Measurements from ENCODE around the gene PPP1R10.

The PPP1R10 gene

DNA sequence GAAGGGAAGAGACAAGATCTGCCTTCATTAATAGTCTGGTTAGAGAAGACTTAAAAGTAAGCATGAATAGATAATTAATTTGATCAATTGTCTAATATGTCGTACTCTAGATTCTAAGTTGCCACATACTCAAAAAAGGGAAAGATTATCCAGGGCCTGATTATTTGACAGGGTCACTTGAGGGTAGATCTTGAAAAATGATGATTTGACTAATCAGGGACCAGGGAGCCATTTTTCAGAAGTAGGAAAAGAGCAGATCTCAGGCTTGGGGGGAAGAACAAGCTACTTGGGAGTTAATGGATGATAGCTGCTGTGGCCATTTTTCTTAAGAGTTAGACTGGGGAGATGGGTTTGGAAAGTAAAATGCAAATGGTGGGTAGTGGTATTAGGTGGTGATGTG is 24.8 kb downstream of the PPP1R10 start:
- H3K27me3 ChIP-seq (ENCODE audit: insufficient read depth, insufficient read length): no peaks in the 10 kb centered on the region
- H3K9me3 ChIP-seq (ENCODE audit: insufficient read depth, low read length): no peaks in the 10 kb centered on the region
- H3K36me3 ChIP-seq (ENCODE audit: insufficient read depth, insufficient read length, low read length): peaks cover 65% of the 10 kb centered on the region
- H3K4me3 ChIP-seq (ENCODE audit: insufficient read length, low read depth): no peak overlapping the region
- no peak for DNase-seq (ENCODE audit: low read depth, low spot score)
- H3K4me1 ChIP-seq (ENCODE audit: insufficient read depth, insufficient read length): no peaks in the 10 kb centered on the region
- TF ChIP-seq ZNF274 (IDR thresholded peaks at IDR 0.05; ENCODE audit: low read depth, low read length): no peak
- TF ChIP-seq SUZ12 (IDR thresholded peaks at IDR 0.05; ENCODE audit: extremely low read depth, insufficient read depth, insufficient read length): no peak
- TF ChIP-seq YY1 (IDR thresholded peaks at IDR 0.05; ENCODE audit: insufficient read depth, insufficient read length): no peak
- H3K9ac ChIP-seq (ENCODE audit: insufficient read length, low read depth): no peak overlapping the region

DNA sequence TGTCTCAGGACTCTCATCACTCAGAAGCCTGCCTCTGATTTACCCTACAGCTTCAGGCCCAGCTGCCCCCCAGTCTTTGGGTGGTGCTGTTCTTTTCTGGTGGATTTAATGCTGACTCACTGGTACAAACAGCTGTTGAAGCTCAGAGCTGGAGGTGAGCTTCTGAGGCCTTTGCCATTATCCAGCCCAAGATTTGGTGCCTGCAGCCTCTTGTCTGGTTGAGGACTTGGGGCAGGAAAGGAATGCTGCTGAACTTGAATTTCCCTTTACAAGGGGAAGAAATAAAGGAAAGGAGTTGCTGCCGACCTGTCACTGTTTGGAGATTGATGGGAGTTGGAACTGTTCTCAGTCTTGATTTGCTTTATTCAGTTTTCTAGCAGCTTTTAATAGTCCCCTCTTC is 26.0 kb downstream of the PPP1R10 start:
- H3K4me1 ChIP-seq (ENCODE audit: insufficient read depth, insufficient read length): no peaks in the 10 kb centered on the region
- H3K9me3 ChIP-seq (ENCODE audit: insufficient read depth, low read length): no peaks in the 10 kb centered on the region
- peaks cover 76% of the 10 kb centered on the region for H3K36me3 ChIP-seq (ENCODE audit: insufficient read depth, insufficient read length, low read length)
- H3K9ac ChIP-seq (ENCODE audit: insufficient read length, low read depth): no peak overlapping the region
- TF ChIP-seq ZNF274 (IDR thresholded peaks at IDR 0.05; ENCODE audit: low read depth, low read length): no peak
- TF ChIP-seq SUZ12 (IDR thresholded peaks at IDR 0.05; ENCODE audit: extremely low read depth, insufficient read depth, insufficient read length): no peak
- TF ChIP-seq YY1 (IDR thresholded peaks at IDR 0.05; ENCODE audit: insufficient read depth, insufficient read length): no peak
- DNase-seq (ENCODE audit: low read depth, low spot score): no peak
- no peaks in the 10 kb centered on the region for H3K27me3 ChIP-seq (ENCODE audit: insufficient read depth, insufficient read length)
- H3K4me3 ChIP-seq (ENCODE audit: insufficient read length, low read depth): no peak overlapping the region

DNA sequence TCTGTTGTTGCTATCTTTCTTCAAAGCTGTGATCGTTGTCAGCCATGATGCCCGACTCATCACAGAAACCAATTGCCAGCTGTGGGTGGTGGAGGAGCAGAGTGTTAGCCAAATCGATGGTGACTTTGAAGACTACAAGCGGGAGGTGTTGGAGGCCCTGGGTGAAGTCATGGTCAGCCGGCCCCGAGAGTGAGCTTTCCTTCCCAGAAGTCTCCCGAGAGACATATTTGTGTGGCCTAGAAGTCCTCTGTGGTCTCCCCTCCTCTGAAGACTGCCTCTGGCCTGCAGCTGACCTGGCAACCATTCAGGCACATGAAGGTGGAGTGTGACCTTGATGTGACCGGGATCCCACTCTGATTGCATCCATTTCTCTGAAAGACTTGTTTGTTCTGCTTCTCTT is 26.5 kb downstream of the PPP1R10 start:
- TF ChIP-seq YY1 (IDR thresholded peaks at IDR 0.05; ENCODE audit: insufficient read depth, insufficient read length): no peak
- TF ChIP-seq SUZ12 (IDR thresholded peaks at IDR 0.05; ENCODE audit: extremely low read depth, insufficient read depth, insufficient read length): no peak
- no peaks in the 10 kb centered on the region for H3K4me1 ChIP-seq (ENCODE audit: insufficient read depth, insufficient read length)
- no peak for DNase-seq (ENCODE audit: low read depth, low spot score)
- H3K4me3 ChIP-seq (ENCODE audit: insufficient read length, low read depth): no peak overlapping the region
- H3K9me3 ChIP-seq (ENCODE audit: insufficient read depth, low read length): no peaks in the 10 kb centered on the region
- H3K27me3 ChIP-seq (ENCODE audit: insufficient read depth, insufficient read length): no peaks in the 10 kb centered on the region
- no peak overlapping the region for H3K9ac ChIP-seq (ENCODE audit: insufficient read length, low read depth)
- H3K36me3 ChIP-seq (ENCODE audit: insufficient read depth, insufficient read length, low read length): peaks cover 79% of the 10 kb centered on the region

DNA sequence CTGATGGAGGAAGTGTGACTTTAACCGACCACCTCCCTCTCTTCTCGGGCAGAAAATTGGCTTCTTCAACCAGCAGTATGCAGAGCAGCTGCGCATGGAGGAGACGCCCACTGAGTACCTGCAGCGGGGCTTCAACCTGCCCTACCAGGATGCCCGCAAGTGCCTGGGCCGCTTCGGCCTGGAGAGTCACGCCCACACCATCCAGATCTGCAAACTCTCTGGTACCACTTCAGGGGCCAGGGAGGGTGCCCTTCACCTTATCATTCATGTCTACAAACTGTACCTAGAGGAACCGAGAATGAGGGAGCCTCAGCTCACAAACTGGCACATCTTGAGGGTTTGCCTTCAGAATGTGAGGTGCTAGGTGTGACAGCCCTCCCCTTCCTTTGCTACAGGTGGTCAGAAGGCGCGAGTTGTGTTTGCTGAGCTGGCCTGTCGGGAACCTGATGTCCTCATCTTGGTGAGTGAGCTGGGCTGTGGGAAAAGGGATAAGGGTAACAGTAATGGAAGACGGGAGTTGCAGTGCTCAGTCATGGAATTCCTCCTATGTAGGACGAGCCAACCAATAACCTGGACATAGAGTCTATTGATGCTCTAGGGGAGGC is 27.2 kb downstream of the PPP1R10 start:
- Histone ChIP-seq H3K27me3 (ENCODE audit: insufficient read depth, insufficient read length) (no peaks in the 10 kb centered on the region), H3K9me3 (ENCODE audit: insufficient read depth, low read length) (no peaks in the 10 kb centered on the region), H3K4me1 (ENCODE audit: insufficient read depth, insufficient read length) (no peaks in the 10 kb centered on the region), H3K9ac (ENCODE audit: insufficient read length, low read depth) (no peak overlapping the region), H3K4me3 (ENCODE audit: insufficient read length, low read depth) (no peak overlapping the region), H3K36me3 (ENCODE audit: insufficient read depth, insufficient read length, low read length) (peaks cover 80% of the 10 kb centered on the region)
- TF ChIP-seq ZNF274 (IDR thresholded peaks at IDR 0.05; ENCODE audit: low read depth, low read length) (no peak), YY1 (IDR thresholded peaks at IDR 0.05; ENCODE audit: insufficient read depth, insufficient read length) (no peak), SUZ12 (IDR thresholded peaks at IDR 0.05; ENCODE audit: extremely low read depth, insufficient read depth, insufficient read length) (no peak)
- no peak for DNase-seq (ENCODE audit: low read depth, low spot score)

DNA sequence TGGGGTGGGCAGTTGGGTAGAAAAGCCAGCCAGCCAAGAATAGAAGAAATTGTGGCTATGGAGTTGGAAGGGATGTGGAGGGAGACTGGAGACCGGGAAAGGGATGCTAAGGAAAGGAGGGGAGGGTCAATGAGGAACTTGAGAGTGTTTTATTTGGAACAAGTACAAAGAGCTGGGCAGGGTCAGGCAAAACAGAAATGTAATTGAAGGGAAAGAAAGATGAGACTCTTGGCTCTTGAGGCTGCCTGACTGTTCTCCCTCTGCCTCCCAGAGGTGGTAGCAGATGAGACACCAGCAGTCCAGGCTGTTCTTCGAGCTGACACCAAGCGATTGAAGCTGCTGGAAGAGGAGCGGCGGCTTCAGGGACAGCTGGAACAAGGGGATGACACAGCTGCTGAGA is 33.1 kb downstream of the PPP1R10 start:
- Histone ChIP-seq H3K36me3 (ENCODE audit: insufficient read depth, insufficient read length, low read length) (peaks cover 79% of the 10 kb centered on the region), H3K4me1 (ENCODE audit: insufficient read depth, insufficient read length) (no peaks in the 10 kb centered on the region), H3K9ac (ENCODE audit: insufficient read length, low read depth) (no peak overlapping the region)

DNA sequence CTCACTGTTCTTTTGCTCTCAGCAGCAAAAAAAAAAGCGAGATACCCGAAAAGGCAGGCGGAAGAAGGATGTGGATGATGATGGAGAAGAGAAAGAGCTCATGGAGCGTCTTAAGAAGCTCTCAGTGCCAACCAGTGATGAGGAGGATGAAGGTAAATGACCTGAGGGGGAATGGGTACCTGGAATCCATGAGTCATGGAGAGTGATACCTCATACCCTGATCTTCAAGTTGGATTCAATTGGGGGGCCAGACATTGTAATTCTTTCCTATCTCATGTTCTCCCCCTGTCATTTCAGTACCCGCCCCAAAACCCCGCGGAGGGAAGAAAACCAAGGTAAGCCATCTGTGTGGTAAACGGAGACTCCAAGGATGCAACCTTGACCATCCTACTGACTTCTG is 39.0 kb downstream of the PPP1R10 start:
- no peaks in the 10 kb centered on the region for H3K4me1 ChIP-seq (ENCODE audit: insufficient read depth, insufficient read length)
- no peak overlapping the region for H3K4me3 ChIP-seq (ENCODE audit: insufficient read length, low read depth)
- no peak for DNase-seq (ENCODE audit: low read depth, low spot score)
- H3K27me3 ChIP-seq (ENCODE audit: insufficient read depth, insufficient read length): no peaks in the 10 kb centered on the region
- no peak overlapping the region for H3K9ac ChIP-seq (ENCODE audit: insufficient read length, low read depth)
- H3K36me3 ChIP-seq (ENCODE audit: insufficient read depth, insufficient read length, low read length): peaks cover 78% of the 10 kb centered on the region
- TF ChIP-seq YY1 (IDR thresholded peaks at IDR 0.05; ENCODE audit: insufficient read depth, insufficient read length) (no peak), SUZ12 (IDR thresholded peaks at IDR 0.05; ENCODE audit: extremely low read depth, insufficient read depth, insufficient read length) (no peak), ZNF274 (IDR thresholded peaks at IDR 0.05; ENCODE audit: low read depth, low read length) (no peak)
- H3K9me3 ChIP-seq (ENCODE audit: insufficient read depth, low read length): no peaks in the 10 kb centered on the region

More for the DNA sequence above, 33.1 kb downstream of the PPP1R10 start:
- H3K9me3 ChIP-seq (ENCODE audit: insufficient read depth, low read length): no peaks in the 10 kb centered on the region
- DNase-seq (ENCODE audit: low read depth, low spot score): no peak
- TF ChIP-seq SUZ12 (IDR thresholded peaks at IDR 0.05; ENCODE audit: extremely low read depth, insufficient read depth, insufficient read length): no peak
- TF ChIP-seq YY1 (IDR thresholded peaks at IDR 0.05; ENCODE audit: insufficient read depth, insufficient read length): no peak
- TF ChIP-seq ZNF274 (IDR thresholded peaks at IDR 0.05; ENCODE audit: low read depth, low read length): no peak
- no peaks in the 10 kb centered on the region for H3K27me3 ChIP-seq (ENCODE audit: insufficient read depth, insufficient read length)
- H3K4me3 ChIP-seq (ENCODE audit: insufficient read length, low read depth): no peak overlapping the region

DNA sequence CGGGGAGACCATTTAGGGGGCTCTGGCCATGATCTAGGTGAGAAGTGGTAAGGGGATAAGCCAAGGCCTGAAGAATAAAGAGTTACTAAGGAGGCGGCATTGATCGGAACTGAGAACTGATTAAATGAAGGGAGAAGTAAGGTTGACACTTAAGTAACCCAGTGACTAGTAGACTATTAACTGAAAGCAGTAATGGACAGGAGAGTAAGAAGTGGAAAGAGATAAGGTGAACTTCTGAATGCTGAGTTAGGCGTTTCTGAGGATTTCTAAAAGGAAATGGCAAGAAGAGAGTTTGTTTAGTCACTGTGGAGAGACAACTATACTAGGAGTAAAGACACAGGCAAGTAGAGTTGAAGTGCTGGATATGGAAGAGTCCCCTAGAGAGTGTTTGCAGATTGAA is 43.9 kb downstream of the PPP1R10 start:
- H3K9ac ChIP-seq (ENCODE audit: insufficient read length, low read depth): no peak overlapping the region

More for the DNA sequence above, 43.9 kb downstream of the PPP1R10 start:
- TF ChIP-seq SUZ12 (IDR thresholded peaks at IDR 0.05; ENCODE audit: extremely low read depth, insufficient read depth, insufficient read length): no peak
- TF ChIP-seq ZNF274 (IDR thresholded peaks at IDR 0.05; ENCODE audit: low read depth, low read length): no peak
- no peak for TF ChIP-seq YY1 (IDR thresholded peaks at IDR 0.05; ENCODE audit: insufficient read depth, insufficient read length)
- DNase-seq (ENCODE audit: low read depth, low spot score): no peak
- Histone ChIP-seq H3K4me1 (ENCODE audit: insufficient read depth, insufficient read length) (no peaks in the 10 kb centered on the region), H3K36me3 (ENCODE audit: insufficient read depth, insufficient read length, low read length) (peaks cover 48% of the 10 kb centered on the region), H3K27me3 (ENCODE audit: insufficient read depth, insufficient read length) (peaks cover 12% of the 10 kb centered on the region), H3K9me3 (ENCODE audit: insufficient read depth, low read length) (no peaks in the 10 kb centered on the region), H3K4me3 (ENCODE audit: insufficient read length, low read depth) (no peak overlapping the region)

All from NT2/D1 (cell line).